ENCODE results near the gene ATAD1.

ATAD1 gene

GRCh38 chr10:87722716-87723115 is 95.3 kb downstream of the ATAD1 start:
- Histone ChIP-seq H2AFZ (ENCODE audit: low read depth, low read length) (no peak overlapping the region), H3K27ac (ENCODE audit: low read length) (no peak overlapping the region), H3K9me3 (ENCODE audit: insufficient read depth, low read length) (no peaks in the 10 kb centered on the region), H4K20me1 (ENCODE audit: insufficient read depth, low read length) (no peaks in the 10 kb centered on the region), H3K9ac (ENCODE audit: low read length) (no peak overlapping the region), H3K79me2 (ENCODE audit: low read length) (no peaks in the 10 kb centered on the region), H3K27me3 (ENCODE audit: low read depth, low read length) (no peaks in the 10 kb centered on the region), H3K36me3 (replicated peaks; ENCODE audit: low read depth, low read length) (no peaks in the 10 kb centered on the region), H3K4me1 (ENCODE audit: low read length) (peaks cover 8% of the 10 kb centered on the region; the same call in 1 of the 2 replicates), H3K4me2 (ENCODE audit: low read length) (no peak overlapping the region), H3K4me3 (ENCODE audit: low read length) (no peak overlapping the region)
- TF ChIP-seq CTCF (IDR thresholded peaks at IDR 0.05; ENCODE audit: low read depth, low read length) (no peak), EZH2phosphoT487 (IDR thresholded peaks at IDR 0.05; ENCODE audit: low read depth) (no peak)

GRCh38 chr10:87721781-87722180 is 96.2 kb downstream of the ATAD1 start:
- peaks cover 8% of the 10 kb centered on the region; the same call in 1 of the 2 replicates for H3K4me1 ChIP-seq (ENCODE audit: low read length)
- no peak overlapping the region for H2AFZ ChIP-seq (ENCODE audit: low read depth, low read length)
- H3K27ac ChIP-seq (ENCODE audit: low read length): no peak overlapping the region
- no peak overlapping the region for H3K4me2 ChIP-seq (ENCODE audit: low read length)
- no peaks in the 10 kb centered on the region for H4K20me1 ChIP-seq (ENCODE audit: insufficient read depth, low read length)
- no peaks in the 10 kb centered on the region for H3K36me3 ChIP-seq (replicated peaks; ENCODE audit: low read depth, low read length)
- no peaks in the 10 kb centered on the region for H3K9me3 ChIP-seq (ENCODE audit: insufficient read depth, low read length)
- TF ChIP-seq EZH2phosphoT487 (IDR thresholded peaks at IDR 0.05; ENCODE audit: low read depth) (no peak), CTCF (IDR thresholded peaks at IDR 0.05; ENCODE audit: low read depth, low read length) (no peak)
- no peaks in the 10 kb centered on the region for H3K27me3 ChIP-seq (ENCODE audit: low read depth, low read length)
- no peak overlapping the region for H3K4me3 ChIP-seq (ENCODE audit: low read length)
- H3K9ac ChIP-seq (ENCODE audit: low read length): no peak overlapping the region
- H3K79me2 ChIP-seq (ENCODE audit: low read length): no peaks in the 10 kb centered on the region

GRCh38 chr10:87720665-87721064 is 97.4 kb downstream of the ATAD1 start:
- Histone ChIP-seq H3K4me2 (ENCODE audit: low read length) (no peak overlapping the region), H3K4me3 (ENCODE audit: low read length) (no peak overlapping the region), H3K27me3 (ENCODE audit: low read depth, low read length) (no peaks in the 10 kb centered on the region), H4K20me1 (ENCODE audit: insufficient read depth, low read length) (no peaks in the 10 kb centered on the region), H3K27ac (ENCODE audit: low read length) (no peak overlapping the region), H3K9ac (ENCODE audit: low read length) (no peak overlapping the region), H3K79me2 (ENCODE audit: low read length) (no peaks in the 10 kb centered on the region), H3K9me3 (ENCODE audit: insufficient read depth, low read length) (no peaks in the 10 kb centered on the region), H2AFZ (ENCODE audit: low read depth, low read length) (no peak overlapping the region), H3K4me1 (ENCODE audit: low read length) (peaks cover 8% of the 10 kb centered on the region; the same call in 1 of the 2 replicates), H3K36me3 (replicated peaks; ENCODE audit: low read depth, low read length) (no peaks in the 10 kb centered on the region)
- no peak for TF ChIP-seq EZH2phosphoT487 (IDR thresholded peaks at IDR 0.05; ENCODE audit: low read depth)
- TF ChIP-seq CTCF (IDR thresholded peaks at IDR 0.05; ENCODE audit: low read depth, low read length): no peak

GRCh38 chr10:87716348-87716670 is 101.7 kb downstream of the ATAD1 start:
- Histone ChIP-seq H3K27ac (ENCODE audit: low read length) (no peak overlapping the region), H3K36me3 (replicated peaks; ENCODE audit: low read depth, low read length) (no peaks in the 10 kb centered on the region), H2AFZ (ENCODE audit: low read depth, low read length) (no peak overlapping the region), H3K4me3 (ENCODE audit: low read length) (no peak overlapping the region), H3K4me1 (ENCODE audit: low read length) (no peaks in the 10 kb centered on the region), H3K79me2 (ENCODE audit: low read length) (no peaks in the 10 kb centered on the region), H3K27me3 (ENCODE audit: low read depth, low read length) (no peaks in the 10 kb centered on the region), H3K9me3 (ENCODE audit: insufficient read depth, low read length) (no peaks in the 10 kb centered on the region), H3K4me2 (ENCODE audit: low read length) (no peak overlapping the region), H3K9ac (ENCODE audit: low read length) (no peak overlapping the region), H4K20me1 (ENCODE audit: insufficient read depth, low read length) (no peaks in the 10 kb centered on the region)
- no peak for TF ChIP-seq CTCF (IDR thresholded peaks at IDR 0.05; ENCODE audit: low read depth, low read length)
- no peak for TF ChIP-seq EZH2phosphoT487 (IDR thresholded peaks at IDR 0.05; ENCODE audit: low read depth)
